Choroid plexus epithelial cell (primary cell): ENCODE results near the gene ACD.

Experiments
- DNase-seq: peaks from one replicate; pipeline ENCODE4 v3.0.0-alpha.2; 2010; ENCODE audit warnings: low read depth
- H3K4me3 ChIP-seq: 2 replicates; pipeline ENCODE4 v1.5.1; 2011; ENCODE audit warnings: low read depth, mild to moderate bottlenecking, control low read depth, low read length, moderate library complexity
- CTCF ChIP-seq: conservative IDR thresholded peaks from 2 replicates; pipeline ENCODE4 v1.5.1; 2011; ENCODE audit warnings: low read depth, mild to moderate bottlenecking, control low read depth, inconsistent platforms, low read length, moderate library complexity

The ACD gene

GRCh38 chr16:67669499-67670101 lies 9.5 kb upstream of the ACD start:
- no peak for DNase-seq
- no peak for TF ChIP-seq CTCF
- no peak overlapping the region for H3K4me3 ChIP-seq

GRCh38 chr16:67668495-67669157 lies 8.6 kb upstream of the ACD start:
- peak; percentile 29 for TF ChIP-seq CTCF
- H3K4me3 ChIP-seq, result no peak overlapping the region
- DNase-seq, result no peak

GRCh38 chr16:67667817-67668494 lies 7.9 kb upstream of the ACD start:
- peak; percentile 92 for DNase-seq
- peak overlapping the region; percentile 6 for H3K4me3 ChIP-seq
- peak; percentile 88 for TF ChIP-seq CTCF

DNA sequence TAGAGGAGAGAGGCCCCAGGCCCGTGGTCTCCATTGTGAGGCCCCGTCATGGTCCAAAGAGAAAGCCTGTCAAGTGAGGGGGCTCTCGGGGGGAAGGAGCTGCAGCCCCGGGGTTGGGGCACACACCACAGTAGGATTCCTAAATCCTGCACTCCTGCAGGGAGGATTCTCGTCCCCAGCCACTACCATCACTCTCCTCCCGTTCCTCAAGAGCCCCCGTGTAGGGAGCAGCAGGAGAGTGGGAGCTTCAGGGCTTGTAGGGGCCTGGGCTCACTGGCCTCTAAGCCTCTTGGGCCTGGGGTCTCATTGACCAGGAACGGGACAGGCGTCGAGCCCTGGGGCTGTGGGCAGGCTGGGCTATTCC lies 7.4 kb upstream of the ACD start:
- no peak for TF ChIP-seq CTCF
- DNase-seq, result no peak
- H3K4me3 ChIP-seq, result peak overlapping the region; percentile 78

DNA sequence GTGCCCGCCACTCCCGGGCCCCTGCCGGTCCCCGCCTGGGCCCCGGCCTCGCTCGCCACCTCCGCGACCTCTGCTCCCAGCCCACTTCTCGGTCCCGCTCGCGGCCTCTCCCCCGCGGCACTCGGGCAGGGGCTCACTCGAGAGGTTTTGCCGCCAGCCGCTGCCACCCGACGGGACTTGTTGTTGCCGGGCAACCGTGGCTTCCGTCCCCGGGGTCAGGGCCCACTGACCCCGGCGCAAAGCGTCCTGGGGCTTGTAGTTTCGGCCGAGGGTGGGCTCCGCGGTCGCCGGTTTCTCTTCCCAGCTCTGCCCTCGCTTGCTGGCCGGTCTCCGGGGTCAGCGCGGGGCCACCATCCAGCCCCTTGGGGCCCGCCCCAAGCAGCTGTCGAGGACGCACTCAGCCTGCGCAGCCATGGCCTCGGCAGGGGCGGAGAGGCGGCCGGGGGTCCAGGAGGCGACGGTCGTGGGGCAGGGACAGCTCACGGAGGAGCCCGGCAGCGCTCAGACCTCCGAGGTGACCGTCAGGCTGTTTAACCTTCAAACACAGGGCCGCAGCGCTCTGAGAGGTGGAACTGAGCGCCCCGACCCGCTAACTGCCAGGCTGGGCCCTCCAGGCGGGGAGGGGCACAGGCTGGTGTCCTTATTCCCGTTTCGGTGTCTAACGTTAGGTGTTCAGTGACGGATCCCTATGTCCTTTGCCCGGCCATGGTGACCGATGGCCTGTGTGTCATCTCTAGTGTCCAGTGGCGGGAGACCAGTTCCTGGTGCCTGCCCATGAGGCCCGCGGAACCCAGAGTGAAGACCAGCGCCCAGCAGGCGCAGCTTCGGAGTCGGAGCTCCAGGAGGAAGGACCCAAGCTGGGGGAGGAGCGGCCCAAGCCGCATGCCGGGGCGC lies 6.7 kb upstream of the ACD start, which contains the start of the genes C16orf86 and ENKD1:
TSS of gene C16orf86 (plus strand) at position 256 of the 894 bp plus-strand sequence. CDS start at position 413, 157 bp downstream.
TSS of gene ENKD1 (minus strand) at position 192 of the 894 bp plus-strand sequence. CDS start 308 bp downstream, outside the sequence.
- DNase-seq, result peak; percentile 70
- no peak for TF ChIP-seq CTCF

GRCh38 chr16:67666032-67666551 lies 6.0 kb upstream of the ACD start:
- TF ChIP-seq CTCF, result no peak
- peak overlapping the region; percentile 78 for H3K4me3 ChIP-seq
- DNase-seq, result peak; percentile 46

More for the DNA sequence above, 6.7 kb upstream of the ACD start, which contains the start of the genes C16orf86 and ENKD1:
- H3K4me3 ChIP-seq, result peak within 1 kb of the TSS; percentile 78
